GM12878 (cell line): ENCODE data around the gene KLF3. TPM values are rescaled to one million over a fixed set of nuclear protein-coding genes. Genes with fewer than 3 reads are reported as not detected.
"Not testable (repeated sequence)": the region's sequence is repeated elsewhere in the genome, so short reads cannot be mapped to it uniquely, and the experiment has no call there.

ENCODE experiments used
- ATAC-seq: fragments of 200-7000 bp; cut with Tn5 transposase; 3 replicates; pipeline ENCODE4 v1.9.1; 2020; ENCODE audit warnings: mild to moderate bottlenecking, moderate library complexity
- BruUV-seq: library from RNA; stranded (reverse); fragments of 400-500 nt; replicated peaks from 2 replicates; lab custom pipeline; 2021; lab: Mats Ljungman, UMichigan
- CTCF ChIA-PET: fragments of 300-600 bp; sonication (Branson Sonifier 250); formaldehyde crosslinking; extraction: SDS; loops from one replicate; lab custom pipeline; 2021; ENCODE audit warnings: inconsistent platforms; lab: Yijun Ruan, JAX
- POLR2A ChIA-PET: fragments of 350-600 bp; formaldehyde crosslinking; extraction: SDS; loops from one replicate; lab custom pipeline; 2021; ENCODE audit warnings: inconsistent platforms; lab: Charles Lee
- RAD21 ChIA-PET: fragments of 300-600 bp; sonication (Branson Sonifier 250); formaldehyde crosslinking; loops from one replicate; lab custom pipeline; 2023; ENCODE audit warnings: antibody characterized with exemption; ENCODE audit not compliant: unreplicated experiment; lab: Charles Lee
- SMC1A ChIA-PET: fragments of 300-600 bp; sonication (Branson Sonifier 250); formaldehyde crosslinking; loops from one replicate; lab custom pipeline; 2023; ENCODE audit not compliant: unreplicated experiment, uncharacterized antibody; lab: Charles Lee
- DNase-seq: peaks from one replicate; pipeline ENCODE4 v3.0.0-alpha.2; 2011; ENCODE audit warnings: low read depth, low spot score
- FAIRE-seq: peaks from 3 replicates; lab custom pipeline; 2011; peaks lifted over from hg19 to GRCh38; lab: Jason Lieb, UNC
- H2AFZ ChIP-seq: 2 replicates; pipeline ENCODE4 v1.6.0; 2011; ENCODE audit warnings: low read depth, low read length, control low read depth; ENCODE audit not compliant: control insufficient read depth
- H3K27ac ChIP-seq: 2 replicates; pipeline ENCODE4 v1.5.1; 2011; ENCODE audit warnings: control low read depth; ENCODE audit not compliant: control insufficient read depth, insufficient read depth
- H3K27me3 ChIP-seq, 2 experiments: replicated peaks in 1 of 2; 2 replicates each; pipeline versions ENCODE4 v1.6.0 to v1.6.1; 2011; ENCODE audit warnings: low read length in 1 of 2; ENCODE audit not compliant: control insufficient read depth in 2 of 2, insufficient read depth in 2 of 2
- H3K36me3 ChIP-seq, 2 experiments: 2 replicates each; pipeline ENCODE4 v1.5.1; 2011; ENCODE audit warnings: low read length in 1 of 2; ENCODE audit not compliant: control insufficient read depth in 2 of 2, insufficient read depth in 2 of 2
- H3K4me1 ChIP-seq: 2 replicates; pipeline ENCODE4 v1.6.1; 2011; ENCODE audit warnings: mild to moderate bottlenecking, low read length, moderate library complexity, mixed read lengths; ENCODE audit not compliant: control insufficient read depth, insufficient read depth
- H3K4me2 ChIP-seq: 2 replicates; pipeline ENCODE4 v1.6.0; 2011; ENCODE audit warnings: control low read depth; ENCODE audit not compliant: control insufficient read depth, insufficient read depth
- H3K4me3 ChIP-seq: fragments of 200-600 bp; sonication (generic); 2 replicates; pipeline ENCODE4 v1.5.1; 2016
- H3K79me2 ChIP-seq: 2 replicates; pipeline ENCODE4 v1.6.0; 2011; ENCODE audit warnings: low read length; ENCODE audit not compliant: control insufficient read depth, insufficient read depth
- H3K9ac ChIP-seq: 2 replicates; pipeline ENCODE4 v1.8.0; 2011; ENCODE audit warnings: low read length, control low read depth, mixed read lengths; ENCODE audit not compliant: control insufficient read depth, insufficient read depth
- H3K9me3 ChIP-seq: replicated peaks from 3 replicates; pipeline ENCODE4 v1.5.1; 2011; ENCODE audit warnings: mild to moderate bottlenecking, low read length; ENCODE audit not compliant: control insufficient read depth, insufficient read depth
- H4K20me1 ChIP-seq: 2 replicates; pipeline ENCODE4 v1.6.0; 2011; ENCODE audit not compliant: control insufficient read depth, insufficient read depth
- BACH1 ChIP-seq: fragments of 450-650 bp; IDR thresholded peaks from 2 replicates; pipeline ENCODE4 v1.6.1; 2017; ENCODE audit warnings: mild to moderate bottlenecking, borderline replicate concordance
- FOS ChIP-seq: IDR thresholded peaks from 3 replicates; pipeline ENCODE4 v1.6.1; 2011; ENCODE audit warnings: borderline replicate concordance; ENCODE audit not compliant: insufficient read length; ENCODE audit errors: extremely low read depth
- HDAC2 ChIP-seq: fragments of 200-600 bp; sonication (generic); IDR thresholded peaks from 2 replicates; pipeline ENCODE4 v1.6.1; 2017
- HDAC6 ChIP-seq: fragments of 200-600 bp; sonication (generic); IDR thresholded peaks from one replicate; pipeline ENCODE4 v1.8.0; 2017; ENCODE audit warnings: antibody characterized with exemption; ENCODE audit not compliant: unreplicated experiment
- MYB ChIP-seq: fragments of 150-350 bp; IDR thresholded peaks from 2 replicates; pipeline ENCODE4 v1.6.1; 2014; ENCODE audit warnings: mild to moderate bottlenecking, low read depth, low read length, borderline replicate concordance
- ZBTB40 ChIP-seq: fragments of 450-650 bp; IDR thresholded peaks from 2 replicates; pipeline ENCODE4 v1.6.1; 2016; ENCODE audit warnings: mild to moderate bottlenecking, moderate library complexity, borderline replicate concordance
- ZNF217 ChIP-seq: fragments of 450-650 bp; IDR thresholded peaks from 2 replicates; pipeline ENCODE4 v1.6.1; 2017; ENCODE audit warnings: antibody characterized with exemption, mild to moderate bottlenecking
- WGBS: methylation state at CpG from one replicate; pipeline ENCODE4 v1.1.6; 2016; ENCODE audit warnings: low lambda C conversion rate; ENCODE audit not compliant: insufficient replicate concordance, insufficient coverage; ENCODE audit errors: missing lambda C conversion rate; 5-methylcytosine and 5-hydroxymethylcytosine counted together
- in situ Hi-C: fragments of 300-500 bp; cut with MboI; formaldehyde crosslinking; loops from 9 replicates; pipeline ENCODE4 v1.14.3; 2018; ENCODE audit warnings: mixed read lengths
- intact Hi-C: fragments of 100-400 bp; cut with micrococcal nuclease; formaldehyde crosslinking; loops from one replicate; pipeline ENCODE4 v1.14.2; 2022; ENCODE audit not compliant: unreplicated experiment
- polyA plus RNA-seq, 11 experiments: library from polyadenylated mRNA; depleted of rRNA in 4 of 11; unstranded in 6 of 11; stranded (reverse) in 5 of 11; fragments of >200 nt; fragmentation: Nextera tagmentation in 4 of 11; fragmentation: Illumina TruSeq in 1 of 11; extraction: Ambion mirVana in 4 of 11; extraction: Trizol in 1 of 11; gene quantifications; 1 replicate in 1 of 11; 2 replicates in 10 of 11; pipeline versions ENCODE4 v1.2.1 to v1.2.3, GENCODE V29; 2011 to 2016; ENCODE audit warnings: inconsistent platforms in 2 of 11, missing spikeins in 2 of 11, low read depth in 1 of 11
- total RNA-seq, 4 experiments: library from RNA; depleted of rRNA in 3 of 4; stranded (reverse); fragments of >200 nt in 3 of 4; fragmentation: Illumina TruSeq in 1 of 4; extraction: Trizol in 1 of 4; gene quantifications; 2 replicates each; pipeline versions ENCODE4 v1.2.1 to v1.2.3, GENCODE V29; 2013 to 2021

Gene KLF3
- total and polyA plus RNA-seq, 10 of the 15 experiments (the other 5 are each of a cell fraction or from before 2014, with no cell fraction given): 1.4 to 5.8 (median 2.1) TPM

GRCh38 chr4:38625508-38625907 lies 38.5 kb upstream of the KLF3 start (continued):
- no peak for TF ChIP-seq ZNF217
- no peak for TF ChIP-seq HDAC6
- TF ChIP-seq HDAC2: no peak
- no peak for TF ChIP-seq BACH1
- TF ChIP-seq MYB: no peak
- TF ChIP-seq ZBTB40: no peak
- no peak for TF ChIP-seq FOS

GRCh38 chr4:38626901-38627444 lies 37.0 kb upstream of the KLF3 start:
- H3K4me3 ChIP-seq, RAD21 ChIA-PET, H3K27ac ChIP-seq, in situ Hi-C loops, H3K79me2 ChIP-seq, H2AFZ ChIP-seq, ATAC-seq, BruUV-seq, H3K4me1 ChIP-seq, SMC1A ChIA-PET, CTCF ChIA-PET, H3K9ac ChIP-seq, H3K36me3 ChIP-seq, DNase-seq, H4K20me1 ChIP-seq, H3K27me3 ChIP-seq, FAIRE-seq, POLR2A ChIA-PET, H3K9me3 ChIP-seq, intact Hi-C loops, H3K4me2 ChIP-seq: not testable (repeated sequence)
- WGBS: 84% methylated on average over 26 of the region's 32 CpGs
